DND-41 (cell line): ENCODE results near the gene CPN2.

ENCODE experiments used
- EZH2 ChIP-seq: IDR thresholded peaks from 3 replicates; pipeline ENCODE4 v1.6.1; 2012; ENCODE audit warnings: borderline replicate concordance, low read depth, mild to moderate bottlenecking, moderate library complexity, low read length, inconsistent platforms; ENCODE audit not compliant: severe bottlenecking
- TF ChIP-seq, protein P1 (sequence below): IDR thresholded peaks from 2 replicates; pipeline ENCODE4 v1.5.1; 2012; ENCODE audit warnings: borderline replicate concordance, low read length, moderate library complexity, mild to moderate bottlenecking; ENCODE audit not compliant: poor library complexity, severe bottlenecking; ENCODE audit errors: extremely low read depth

DNA sequence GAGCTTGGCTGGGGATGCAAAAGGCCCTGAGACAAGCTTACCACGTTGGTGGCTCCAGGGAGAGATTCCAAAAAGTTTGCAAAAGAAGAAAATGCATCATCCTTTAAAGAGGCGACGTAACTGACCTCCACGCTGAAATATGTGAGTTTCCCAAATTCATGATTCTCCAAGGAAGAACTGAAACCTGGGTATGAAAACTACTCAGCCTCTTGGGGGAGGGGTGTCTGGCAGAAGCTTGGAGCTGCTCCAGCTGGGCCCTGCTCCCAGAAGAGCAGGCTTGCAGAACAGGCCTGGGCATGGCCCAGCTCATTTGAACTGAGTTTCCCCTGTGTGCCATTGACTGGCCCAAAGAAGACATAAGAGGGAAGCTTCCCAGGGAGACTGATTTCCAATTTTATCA, 20.5 kb downstream of the CPN2 start:
- TF ChIP-seq EZH2 = no peak
- TF ChIP-seq, protein P1, sequence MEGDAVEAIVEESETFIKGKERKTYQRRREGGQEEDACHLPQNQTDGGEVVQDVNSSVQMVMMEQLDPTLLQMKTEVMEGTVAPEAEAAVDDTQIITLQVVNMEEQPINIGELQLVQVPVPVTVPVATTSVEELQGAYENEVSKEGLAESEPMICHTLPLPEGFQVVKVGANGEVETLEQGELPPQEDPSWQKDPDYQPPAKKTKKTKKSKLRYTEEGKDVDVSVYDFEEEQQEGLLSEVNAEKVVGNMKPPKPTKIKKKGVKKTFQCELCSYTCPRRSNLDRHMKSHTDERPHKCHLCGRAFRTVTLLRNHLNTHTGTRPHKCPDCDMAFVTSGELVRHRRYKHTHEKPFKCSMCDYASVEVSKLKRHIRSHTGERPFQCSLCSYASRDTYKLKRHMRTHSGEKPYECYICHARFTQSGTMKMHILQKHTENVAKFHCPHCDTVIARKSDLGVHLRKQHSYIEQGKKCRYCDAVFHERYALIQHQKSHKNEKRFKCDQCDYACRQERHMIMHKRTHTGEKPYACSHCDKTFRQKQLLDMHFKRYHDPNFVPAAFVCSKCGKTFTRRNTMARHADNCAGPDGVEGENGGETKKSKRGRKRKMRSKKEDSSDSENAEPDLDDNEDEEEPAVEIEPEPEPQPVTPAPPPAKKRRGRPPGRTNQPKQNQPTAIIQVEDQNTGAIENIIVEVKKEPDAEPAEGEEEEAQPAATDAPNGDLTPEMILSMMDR = no peak
